Gastrocnemius medialis (tissue), 4 donors: ENCODE data around the gene INTU. TPM values are rescaled to one million over a fixed set of nuclear protein-coding genes. Genes with fewer than 3 reads are reported as not detected.

Source experiments
- ATAC-seq, 2 donors: fragments of 150-250 bp; one replicate each; pipeline ENCODE4 v1.9.1; 2016
- DNase-seq, 2 donors: peaks; one replicate each; pipeline ENCODE4 v3.0.0-alpha.2; 2019
- H3K27ac ChIP-seq, 4 donors: fragments of 200-600 bp; sonication (generic); 1 replicate in 1 of 4; 2 replicates in 3 of 4; pipeline ENCODE4 v1.5.1; 2016 to 2018; ENCODE audit warnings: mild to moderate bottlenecking in 2 of 4, moderate library complexity in 1 of 4
- H3K27me3 ChIP-seq, 3 donors: fragments of 200-600 bp; sonication (generic) in 2 of 3; 1 replicate in 1 of 3; 2 replicates in 2 of 3; pipeline versions ENCODE4 v1.5.1 to v1.6.0; 2016 to 2019; ENCODE audit warnings: mild to moderate bottlenecking in 1 of 3, moderate library complexity in 1 of 3
- H3K36me3 ChIP-seq, 2 donors: fragments of 200-600 bp; sonication (generic) in 1 of 2; one replicate each; pipeline ENCODE4 v1.5.1; 2017 to 2018
- H3K4me1 ChIP-seq, 2 donors: fragments of 200-600 bp; sonication (generic) in 1 of 2; one replicate each; pipeline ENCODE4 v1.5.1; 2016 to 2017; ENCODE audit warnings: mild to moderate bottlenecking in 2 of 2
- H3K4me3 ChIP-seq, 4 donors: fragments of 200-600 bp; sonication (generic) in 3 of 4; 1 replicate in 1 of 4; 2 replicates in 3 of 4; pipeline ENCODE4 v1.5.1; 2016 to 2019; ENCODE audit warnings: mild to moderate bottlenecking in 2 of 4
- H3K9me3 ChIP-seq, 3 donors: fragments of 200-600 bp; sonication (generic) in 2 of 3; 1 replicate in 1 of 3; 2 replicates in 2 of 3; pipeline ENCODE4 v1.5.1; 2016 to 2019
- POLR2A ChIP-seq, 2 donors: fragments of 450-650 bp; IDR thresholded peaks; one replicate each; pipeline ENCODE4 v1.6.1; 2017; ENCODE audit warnings: antibody characterized with exemption in 2 of 2, mild to moderate bottlenecking in 2 of 2, moderate library complexity in 2 of 2
- in situ Hi-C, 4 donors: fragments of 200-750 bp; cut with MboI; loops; one replicate each; pipeline versions ENCODE4 v1.15.0 to v1.8.0; 2017; ENCODE audit warnings: low sequenced_read_pairs in 4 of 4
- intact Hi-C: fragments of 100-400 bp; cut with DNase I; formaldehyde crosslinking; loops from one replicate; pipeline ENCODE4 v1.15.1; 2023; ENCODE audit warnings: low total_unique reads
- total RNA-seq, 4 donors: library from RNA; depleted of rRNA; stranded (reverse); fragments of >200 nt; gene quantifications; one replicate each; pipeline versions ENCODE4 v1.1.0 to v1.2.3, GENCODE V29; 2016
- TF ChIP-seq, protein P1 (sequence below), 5 experiments: fragments of 450-650 bp in 3 of 5; fragments of 200-600 bp in 2 of 5; sonication (generic) in 2 of 5; IDR thresholded peaks in 4 of 5; conservative IDR thresholded peaks in 1 of 5; 1 replicate in 4 of 5; 2 replicates in 1 of 5; pipeline ENCODE4 v1.5.1; 2016 to 2019; ENCODE audit warnings: antibody characterized with exemption in 5 of 5, mild to moderate bottlenecking in 3 of 5, moderate library complexity in 3 of 5

Gene INTU
- total RNA-seq, 4 donors from 2014 or later, result 0.65 to 2.6 (median 1.7) TPM

- no peak for ATAC-seq
Measured at GRCh38 chr4:127610488-127610887, 22.3 kb upstream of the INTU start.

DNA sequence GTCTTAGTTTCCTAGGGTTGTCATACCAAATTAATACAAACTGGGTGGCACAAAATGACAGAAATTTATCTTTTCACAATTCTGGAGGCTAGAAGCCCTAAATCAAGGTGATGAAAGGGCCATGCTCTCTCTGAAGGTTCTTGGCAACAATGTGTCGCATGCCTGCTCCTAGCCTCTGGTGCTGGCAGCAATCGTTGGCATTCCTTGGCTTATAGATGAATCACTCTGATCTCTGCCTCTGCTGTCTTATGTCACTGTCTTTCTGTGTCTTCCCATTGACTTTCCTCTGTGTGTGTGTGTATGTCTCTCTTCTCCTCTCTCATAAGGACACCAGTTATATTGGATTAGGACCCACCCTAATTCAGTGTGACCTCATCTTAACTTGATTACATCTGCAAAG lies 15.9 kb upstream of the INTU start:
- in situ Hi-C loops, result loop anchor here in 1 of 4 donors (25.0 kb wide), 1 partner anchor 120 kb away; the partner anchor contains the start of gene SLC25A31
- intact Hi-C loops, result no loop called here
- Histone ChIP-seq H3K27me3 (peaks cover 0 to 7% (median 1%) of the 10 kb centered on the region in 3 donors), H3K27ac (no peak overlapping the region), H3K36me3 (no peaks in the 10 kb centered on the region), H3K9me3 (no peaks in the 10 kb centered on the region), H3K4me1 (no peaks in the 10 kb centered on the region), H3K4me3 (no peak overlapping the region)
- no peak for DNase-seq
- TF ChIP-seq, protein P1, sequence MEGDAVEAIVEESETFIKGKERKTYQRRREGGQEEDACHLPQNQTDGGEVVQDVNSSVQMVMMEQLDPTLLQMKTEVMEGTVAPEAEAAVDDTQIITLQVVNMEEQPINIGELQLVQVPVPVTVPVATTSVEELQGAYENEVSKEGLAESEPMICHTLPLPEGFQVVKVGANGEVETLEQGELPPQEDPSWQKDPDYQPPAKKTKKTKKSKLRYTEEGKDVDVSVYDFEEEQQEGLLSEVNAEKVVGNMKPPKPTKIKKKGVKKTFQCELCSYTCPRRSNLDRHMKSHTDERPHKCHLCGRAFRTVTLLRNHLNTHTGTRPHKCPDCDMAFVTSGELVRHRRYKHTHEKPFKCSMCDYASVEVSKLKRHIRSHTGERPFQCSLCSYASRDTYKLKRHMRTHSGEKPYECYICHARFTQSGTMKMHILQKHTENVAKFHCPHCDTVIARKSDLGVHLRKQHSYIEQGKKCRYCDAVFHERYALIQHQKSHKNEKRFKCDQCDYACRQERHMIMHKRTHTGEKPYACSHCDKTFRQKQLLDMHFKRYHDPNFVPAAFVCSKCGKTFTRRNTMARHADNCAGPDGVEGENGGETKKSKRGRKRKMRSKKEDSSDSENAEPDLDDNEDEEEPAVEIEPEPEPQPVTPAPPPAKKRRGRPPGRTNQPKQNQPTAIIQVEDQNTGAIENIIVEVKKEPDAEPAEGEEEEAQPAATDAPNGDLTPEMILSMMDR (IDR thresholded peaks at IDR 0.05 in 4 of 5, conservative IDR thresholded peaks at IDR 0.05 in 1 of 5), result no peak
- TF ChIP-seq POLR2A (IDR thresholded peaks at IDR 0.05), result no peak
- ATAC-seq, result no peak

More at GRCh38 chr4:127610488-127610887, 22.3 kb upstream of the INTU start:
- TF ChIP-seq, protein P1 (IDR thresholded peaks at IDR 0.05 in 4 of 5, conservative IDR thresholded peaks at IDR 0.05 in 1 of 5), result no peak
- TF ChIP-seq POLR2A (IDR thresholded peaks at IDR 0.05), result no peak
- in situ Hi-C loops, result loop anchor here in 1 of 4 donors (25.0 kb wide), 1 partner anchor 127 kb away; the partner anchor contains the start of gene SLC25A31
- Histone ChIP-seq H3K4me3 (no peak overlapping the region), H3K4me1 (no peaks in the 10 kb centered on the region), H3K27ac (no peak overlapping the region), H3K9me3 (no peaks in the 10 kb centered on the region), H3K27me3 (no peaks in the 10 kb centered on the region), H3K36me3 (no peaks in the 10 kb centered on the region)
- no peak for DNase-seq
- intact Hi-C loops, result no loop called here

DNA sequence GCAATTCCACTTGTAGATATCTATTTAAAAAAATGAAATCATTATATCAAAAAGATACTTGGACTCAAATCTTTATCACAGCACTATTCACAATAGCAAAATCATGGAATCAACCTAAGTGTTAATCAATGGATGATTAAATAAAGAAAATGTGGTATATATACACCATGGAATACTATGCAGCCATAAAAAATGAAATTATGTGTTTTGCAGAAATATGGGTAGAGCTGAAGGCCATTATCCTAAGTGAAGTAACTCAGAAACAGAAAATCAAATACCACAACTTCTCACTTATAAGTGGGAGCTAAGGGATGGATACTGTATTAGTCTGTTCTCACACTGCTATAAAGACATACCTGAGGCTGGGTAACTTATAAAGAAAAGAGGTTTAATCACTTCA lies 14.3 kb upstream of the INTU start:
- no peak for TF ChIP-seq POLR2A (IDR thresholded peaks at IDR 0.05)
- TF ChIP-seq, protein P1 (IDR thresholded peaks at IDR 0.05 in 4 of 5, conservative IDR thresholded peaks at IDR 0.05 in 1 of 5), result no peak
- H3K27ac ChIP-seq, result no peak overlapping the region
- DNase-seq (no peak), ATAC-seq (no peak)
- no peaks in the 10 kb centered on the region for H3K36me3 ChIP-seq
- in situ Hi-C loops (loop anchor here in 1 of 4 donors (25.0 kb wide), 1 partner anchor 119 kb away; the partner anchor contains the start of gene SLC25A31), intact Hi-C loops (no loop called here)
- H3K9me3 ChIP-seq, result no peaks in the 10 kb centered on the region
- peaks cover 9 to 23% (median 12%) of the 10 kb centered on the region in 3 donors for H3K27me3 ChIP-seq
- H3K4me3 ChIP-seq, result no peak overlapping the region
- H3K4me1 ChIP-seq, result peaks cover 0 to 4% of the 10 kb centered on the region in 2 donors

DNA sequence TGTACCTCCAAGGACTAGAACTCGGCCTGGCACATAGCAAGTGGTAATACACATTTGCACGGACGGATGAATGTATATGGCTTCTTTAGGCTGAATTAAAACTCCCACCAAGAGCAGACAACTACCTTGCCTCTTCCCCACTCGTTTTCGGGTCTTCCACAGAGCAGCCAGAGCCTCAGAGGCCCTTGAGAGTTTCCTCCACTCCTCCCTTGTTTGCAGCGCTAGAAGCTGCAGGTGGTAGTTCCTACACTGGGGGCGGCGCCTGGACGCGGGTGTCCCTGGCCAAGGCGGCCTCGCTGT lies 10.2 kb upstream of the INTU start:
- no peaks in the 10 kb centered on the region for H3K9me3 ChIP-seq
- no peak for TF ChIP-seq POLR2A (IDR thresholded peaks at IDR 0.05)
- TF ChIP-seq, protein P1 (IDR thresholded peaks at IDR 0.05 in 4 of 5, conservative IDR thresholded peaks at IDR 0.05 in 1 of 5), result no peak
- no peak overlapping the region for H3K27ac ChIP-seq
- no peaks in the 10 kb centered on the region for H3K36me3 ChIP-seq
- H3K4me1 ChIP-seq, result peaks cover 0 to 5% of the 10 kb centered on the region in 2 donors
- DNase-seq, result no peak
- ATAC-seq, result no peak
- peak overlapping the region; percentile 50 to 60 (median 56) for H3K4me3 ChIP-seq
- H3K27me3 ChIP-seq, result peaks cover 12 to 31% (median 22%) of the 10 kb centered on the region in 3 donors
- in situ Hi-C loops (loop anchor here in 1 of 4 donors (25.0 kb wide), 1 partner anchor 115 kb away; the partner anchor contains the start of gene SLC25A31), intact Hi-C loops (no loop called here)
